CD4-positive, CD25-positive, alpha-beta regulatory T cell (primary cell): Measurements from ENCODE around the gene CCSER2. TPM values are rescaled to one million over a fixed set of nuclear protein-coding genes. Genes with fewer than 3 reads are reported as not detected.
"Not testable (repeated sequence)": the region's sequence is repeated elsewhere in the genome, so short reads cannot be mapped to it uniquely, and the experiment has no call there.

Experiments
- ATAC-seq, 2 donors: fragments of 150-1000 bp; cut with Tn5 transposase; one replicate each; pipeline ENCODE4 v1.10.0; 2021; ENCODE audit warnings: low read depth in 2 of 2, moderate number of reproducible peaks in 2 of 2, moderate library complexity in 1 of 2
- DNase-seq, 3 donors: peaks; one replicate each; pipeline versions ENCODE4 v3.0.0 to v3.0.0-alpha.2; 2012 to 2022; ENCODE audit warnings: mixed read lengths in 1 of 3
- H3K27ac ChIP-seq: one replicate; pipeline ENCODE4 v1.7.0; 2013; ENCODE audit warnings: mild to moderate bottlenecking, low read length; ENCODE audit not compliant: insufficient read depth, poor library complexity, severe bottlenecking
- H3K27me3 ChIP-seq: one replicate; pipeline ENCODE4 v1.7.0; 2013; ENCODE audit warnings: low read length; ENCODE audit not compliant: control insufficient read depth, insufficient read depth
- H3K36me3 ChIP-seq: one replicate; pipeline ENCODE4 v1.7.0; 2013; ENCODE audit warnings: mild to moderate bottlenecking, low read length, moderate library complexity; ENCODE audit not compliant: control insufficient read depth, insufficient read depth
- H3K4me1 ChIP-seq: 2 replicates; pipeline ENCODE4 v1.7.0; 2013; ENCODE audit warnings: mild to moderate bottlenecking, low read length; ENCODE audit not compliant: insufficient read depth, control insufficient read depth, poor library complexity, severe bottlenecking
- H3K4me3 ChIP-seq: one replicate; pipeline ENCODE4 v1.7.0; 2013; ENCODE audit warnings: low read depth, mild to moderate bottlenecking, low read length, moderate library complexity
- H3K9me3 ChIP-seq, 2 experiments: 1 replicate in 1 of 2; 2 replicates in 1 of 2; pipeline ENCODE4 v1.7.0; 2013; ENCODE audit warnings: low read length in 2 of 2, mild to moderate bottlenecking in 1 of 2, moderate library complexity in 1 of 2; ENCODE audit not compliant: control insufficient read depth in 2 of 2
- H3K27ac Mint-ChIP-seq, 3 donors: one replicate each; pipeline ENCODE4 v1.8.0; 2020 to 2022; ENCODE audit warnings: mild to moderate bottlenecking in 3 of 3, mixed read lengths in 3 of 3, moderate library complexity in 2 of 3
- H3K27me3 Mint-ChIP-seq: one replicate; pipeline ENCODE4 v1.8.0; 2022; ENCODE audit warnings: mild to moderate bottlenecking, mixed read lengths
- H3K36me3 Mint-ChIP-seq: one replicate; pipeline ENCODE4 v1.8.0; 2020; ENCODE audit warnings: mixed read lengths
- H3K4me1 Mint-ChIP-seq, 4 donors: one replicate each; pipeline ENCODE4 v1.8.0; 2020 to 2022; ENCODE audit warnings: mixed read lengths in 4 of 4, mild to moderate bottlenecking in 1 of 4
- H3K4me3 Mint-ChIP-seq, 4 donors: one replicate each; pipeline ENCODE4 v1.8.0; 2020 to 2022; ENCODE audit warnings: mild to moderate bottlenecking in 4 of 4, mixed read lengths in 4 of 4, moderate library complexity in 3 of 4
- H3K9me3 Mint-ChIP-seq, 7 donors: one replicate each; pipeline ENCODE4 v1.8.0; 2020 to 2022; ENCODE audit warnings: mixed read lengths in 7 of 7, mild to moderate bottlenecking in 3 of 7, moderate library complexity in 2 of 7
- polyA plus RNA-seq, 4 donors: library from polyadenylated mRNA; unstranded; fragments of 300-500 nt; fragmentation: Illumina TruSeq; gene quantifications; one replicate each; pipeline ENCODE4 v1.2.3, GENCODE V29; 2021
- total RNA-seq: library from RNA; stranded (reverse); gene quantifications from one replicate; pipeline ENCODE4 v1.2.3, GENCODE V29; 2022

The CCSER2 gene
- total RNA-seq (110 TPM), polyA plus RNA-seq (10 to 100 TPM; 45.7 to 78.5 (median 70.9) TPM)

- Histone ChIP-seq H3K9me3 (no peaks in the 10 kb centered on the region), H3K27ac (peak within 1 kb of the TSS; percentile 90), H3K4me1 (peaks cover 28% of the 10 kb centered on the region), H3K4me3 (peak within 1 kb of the TSS; percentile 91), H3K27me3 (no peaks in the 10 kb centered on the region), H3K36me3 (no peaks in the 10 kb centered on the region)
- peak; percentile 72 to 73 for ATAC-seq
- Mint-ChIP-seq H3K4me1 (peaks cover 27 to 42% (median 30%) of the 10 kb centered on the region in 4 donors), H3K4me3 (peak within 1 kb of the TSS; percentile 93 to 98 (median 96)), H3K9me3 (peaks cover 0 to 1% (median 0%) of the 10 kb centered on the region in 7 donors), H3K36me3 (no peaks in the 10 kb centered on the region), H3K27me3 (peaks cover 10% of the 10 kb centered on the region), H3K27ac (peak within 1 kb of the TSS; percentile 96 to 97 (median 96))
- peak; percentile 86 to 90 (median 87) for DNase-seq
Observed at GRCh38 chr10:84328418-84329195, at the start of gene CCSER2. TSS of gene CCSER2 (plus strand) at chr10:84328589. CDS start at chr10:84371053, 42,464 bp downstream.

- H3K27me3 ChIP-seq, H3K36me3 Mint-ChIP-seq, H3K4me1 Mint-ChIP-seq, H3K27ac Mint-ChIP-seq, H3K9me3 Mint-ChIP-seq, H3K36me3 ChIP-seq, H3K4me3 ChIP-seq, H3K4me1 ChIP-seq, DNase-seq, H3K9me3 ChIP-seq, ATAC-seq, H3K4me3 Mint-ChIP-seq, H3K27ac ChIP-seq: not testable (repeated sequence)
- H3K27me3 Mint-ChIP-seq, result peaks cover 44% of the 10 kb centered on the region
Observed at GRCh38 chr10:84279876-84280475, 48.4 kb upstream of the CCSER2 start.

GRCh38 chr10:84286695-84287094 lies 41.7 kb upstream of the CCSER2 start:
- Mint-ChIP-seq H3K27ac (no peak overlapping the region), H3K4me1 (no peaks in the 10 kb centered on the region), H3K36me3 (no peaks in the 10 kb centered on the region), H3K4me3 (no peak overlapping the region), H3K9me3 (no peaks in the 10 kb centered on the region), H3K27me3 (peaks cover 14% of the 10 kb centered on the region)
- H3K9me3 ChIP-seq, result no peaks in the 10 kb centered on the region
- H3K27ac ChIP-seq, result no peak overlapping the region
- DNase-seq (no peak), ATAC-seq (no peak)
- H3K4me1 ChIP-seq, result no peaks in the 10 kb centered on the region
- H3K36me3 ChIP-seq, result no peaks in the 10 kb centered on the region
- H3K27me3 ChIP-seq, result no peaks in the 10 kb centered on the region
- no peak overlapping the region for H3K4me3 ChIP-seq

- Mint-ChIP-seq H3K27me3 (peaks cover 14% of the 10 kb centered on the region), H3K36me3 (no peaks in the 10 kb centered on the region), H3K27ac (no peak overlapping the region), H3K4me3 (no peak overlapping the region), H3K4me1 (no peaks in the 10 kb centered on the region), H3K9me3 (no peaks in the 10 kb centered on the region)
- H3K9me3 ChIP-seq, result no peaks in the 10 kb centered on the region
- DNase-seq, result no peak
- no peaks in the 10 kb centered on the region for H3K36me3 ChIP-seq
- no peak for ATAC-seq
- no peak overlapping the region for H3K4me3 ChIP-seq
- no peaks in the 10 kb centered on the region for H3K4me1 ChIP-seq
- no peak overlapping the region for H3K27ac ChIP-seq
- H3K27me3 ChIP-seq, result no peaks in the 10 kb centered on the region
Observed at GRCh38 chr10:84288151-84288550, 40.2 kb upstream of the CCSER2 start.

GRCh38 chr10:84289521-84290200 lies 38.7 kb upstream of the CCSER2 start:
- H3K27ac ChIP-seq, result no peak overlapping the region
- Mint-ChIP-seq H3K27ac (no peak overlapping the region), H3K4me1 (peaks cover 0 to 2% (median 0%) of the 10 kb centered on the region in 4 donors), H3K36me3 (no peaks in the 10 kb centered on the region), H3K4me3 (no peak overlapping the region), H3K27me3 (peaks cover 14% of the 10 kb centered on the region), H3K9me3 (no peaks in the 10 kb centered on the region)
- ATAC-seq (no peak), DNase-seq (no peak)
- no peak overlapping the region for H3K4me3 ChIP-seq
- H3K27me3 ChIP-seq, result no peaks in the 10 kb centered on the region
- H3K4me1 ChIP-seq, result no peaks in the 10 kb centered on the region
- no peaks in the 10 kb centered on the region for H3K9me3 ChIP-seq
- H3K36me3 ChIP-seq, result no peaks in the 10 kb centered on the region

GRCh38 chr10:84290235-84290634 lies 38.2 kb upstream of the CCSER2 start:
- H3K4me1 Mint-ChIP-seq, result peaks cover 0 to 2% (median 0%) of the 10 kb centered on the region in 4 donors
- DNase-seq (no peak), ATAC-seq (no peak)
- H3K27me3 Mint-ChIP-seq, result peaks cover 14% of the 10 kb centered on the region
- Histone ChIP-seq H3K4me1 (no peaks in the 10 kb centered on the region), H3K27me3 (no peaks in the 10 kb centered on the region), H3K27ac (no peak overlapping the region), H3K36me3 (no peaks in the 10 kb centered on the region), H3K4me3 (no peak overlapping the region), H3K9me3 (no peaks in the 10 kb centered on the region)
- H3K36me3 Mint-ChIP-seq, result no peaks in the 10 kb centered on the region
- no peak overlapping the region for H3K27ac Mint-ChIP-seq
- no peaks in the 10 kb centered on the region for H3K9me3 Mint-ChIP-seq
- H3K4me3 Mint-ChIP-seq, result no peak overlapping the region

- Histone ChIP-seq H3K27ac (no peak overlapping the region), H3K4me3 (no peak overlapping the region), H3K9me3 (no peaks in the 10 kb centered on the region), H3K27me3 (no peaks in the 10 kb centered on the region), H3K4me1 (no peaks in the 10 kb centered on the region), H3K36me3 (no peaks in the 10 kb centered on the region)
- H3K4me3 Mint-ChIP-seq, result no peak overlapping the region
- peaks cover 16% of the 10 kb centered on the region for H3K27me3 Mint-ChIP-seq
- H3K9me3 Mint-ChIP-seq, result no peaks in the 10 kb centered on the region
- H3K36me3 Mint-ChIP-seq, result no peaks in the 10 kb centered on the region
- no peak overlapping the region for H3K27ac Mint-ChIP-seq
- no peak for ATAC-seq
- no peak for DNase-seq
- peaks cover 0 to 2% (median 0%) of the 10 kb centered on the region in 4 donors for H3K4me1 Mint-ChIP-seq
Observed at GRCh38 chr10:84291384-84291783, 37.0 kb upstream of the CCSER2 start.
